Choroid plexus epithelial cell (primary cell): ENCODE data around the gene CA12.
A peak's percentile ranks its signal among the peaks of the same experiment; 100 is the strongest.

ENCODE experiments used
- DNase-seq: peaks from one replicate; pipeline ENCODE4 v3.0.0-alpha.2; 2010; ENCODE audit warnings: low read depth
- H3K4me3 ChIP-seq: 2 replicates; pipeline ENCODE4 v1.5.1; 2011; ENCODE audit warnings: low read depth, mild to moderate bottlenecking, control low read depth, low read length, moderate library complexity
- TF ChIP-seq, protein P1 (sequence below): conservative IDR thresholded peaks from 2 replicates; pipeline ENCODE4 v1.5.1; 2011; ENCODE audit warnings: low read depth, mild to moderate bottlenecking, control low read depth, inconsistent platforms, low read length, moderate library complexity

The CA12 gene

GRCh38 chr15:63381301-63382204 lies at the start of gene CA12:
Gene CA12, minus strand, starts transcription at chr15:63381846. Its CDS starts 126 bp downstream, at chr15:63381720.
- H3K4me3 ChIP-seq: peak within 1 kb of the TSS; percentile 68
- TF ChIP-seq, protein P1, sequence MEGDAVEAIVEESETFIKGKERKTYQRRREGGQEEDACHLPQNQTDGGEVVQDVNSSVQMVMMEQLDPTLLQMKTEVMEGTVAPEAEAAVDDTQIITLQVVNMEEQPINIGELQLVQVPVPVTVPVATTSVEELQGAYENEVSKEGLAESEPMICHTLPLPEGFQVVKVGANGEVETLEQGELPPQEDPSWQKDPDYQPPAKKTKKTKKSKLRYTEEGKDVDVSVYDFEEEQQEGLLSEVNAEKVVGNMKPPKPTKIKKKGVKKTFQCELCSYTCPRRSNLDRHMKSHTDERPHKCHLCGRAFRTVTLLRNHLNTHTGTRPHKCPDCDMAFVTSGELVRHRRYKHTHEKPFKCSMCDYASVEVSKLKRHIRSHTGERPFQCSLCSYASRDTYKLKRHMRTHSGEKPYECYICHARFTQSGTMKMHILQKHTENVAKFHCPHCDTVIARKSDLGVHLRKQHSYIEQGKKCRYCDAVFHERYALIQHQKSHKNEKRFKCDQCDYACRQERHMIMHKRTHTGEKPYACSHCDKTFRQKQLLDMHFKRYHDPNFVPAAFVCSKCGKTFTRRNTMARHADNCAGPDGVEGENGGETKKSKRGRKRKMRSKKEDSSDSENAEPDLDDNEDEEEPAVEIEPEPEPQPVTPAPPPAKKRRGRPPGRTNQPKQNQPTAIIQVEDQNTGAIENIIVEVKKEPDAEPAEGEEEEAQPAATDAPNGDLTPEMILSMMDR: no peak
- DNase-seq: peak; percentile 53

DNA sequence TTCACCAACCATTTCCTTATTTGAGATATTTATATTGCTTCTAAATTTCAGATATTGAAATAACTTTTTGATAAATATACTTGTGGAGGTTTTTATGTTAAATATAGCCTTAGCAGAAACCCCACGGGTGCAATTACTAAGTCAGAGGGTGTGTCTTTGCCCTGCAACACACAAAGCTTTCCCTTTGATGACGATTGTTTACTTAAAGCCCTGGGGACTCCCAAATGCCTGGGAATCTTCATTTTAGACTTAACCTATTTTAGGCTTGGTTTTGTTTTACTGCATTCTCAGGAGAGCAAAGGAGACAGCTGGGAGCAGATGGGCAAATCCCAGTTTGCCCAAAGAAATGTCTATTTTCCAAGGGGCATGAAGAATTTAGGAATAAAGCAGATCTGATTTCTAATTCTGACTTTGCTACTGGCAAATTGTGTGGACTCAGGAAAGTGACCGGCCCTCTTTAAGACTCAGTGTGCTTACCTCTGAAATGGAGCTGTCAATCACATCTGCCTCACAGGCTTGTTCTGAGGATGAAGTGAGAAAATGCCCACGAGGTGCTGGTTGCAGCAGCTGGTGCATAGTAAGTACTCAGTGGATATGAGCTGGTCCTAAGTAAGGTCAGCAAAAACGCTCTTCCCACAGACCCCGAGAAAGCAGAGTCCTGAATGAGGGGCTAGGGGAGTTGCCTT lies 49.3 kb upstream of the CA12 start:
- TF ChIP-seq, protein P1: no peak

DNA sequence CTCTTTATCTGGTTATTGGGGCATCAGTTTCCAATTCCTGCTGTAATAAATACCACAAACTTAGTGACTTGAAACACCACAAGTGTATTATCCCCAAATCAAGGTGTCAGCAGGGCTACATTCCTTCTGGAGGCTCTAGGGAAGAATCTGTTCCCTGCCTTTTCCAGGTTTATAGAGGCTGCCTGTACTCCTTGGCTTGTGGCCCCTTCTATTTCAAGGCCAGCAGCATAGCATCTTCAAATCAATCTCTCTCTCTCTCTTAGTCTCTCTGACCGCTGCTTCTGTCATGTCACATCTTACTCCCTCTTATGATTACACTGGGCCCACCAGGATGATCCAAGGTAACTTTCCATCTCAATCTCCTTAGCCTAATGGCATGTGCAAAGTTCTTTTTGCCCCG lies 44.9 kb upstream of the CA12 start:
- H3K4me3 ChIP-seq: no peak overlapping the region
- TF ChIP-seq, protein P1: no peak
- no peak for DNase-seq

More for the DNA sequence above, 49.3 kb upstream of the CA12 start:
- DNase-seq: no peak
- no peak overlapping the region for H3K4me3 ChIP-seq

DNA sequence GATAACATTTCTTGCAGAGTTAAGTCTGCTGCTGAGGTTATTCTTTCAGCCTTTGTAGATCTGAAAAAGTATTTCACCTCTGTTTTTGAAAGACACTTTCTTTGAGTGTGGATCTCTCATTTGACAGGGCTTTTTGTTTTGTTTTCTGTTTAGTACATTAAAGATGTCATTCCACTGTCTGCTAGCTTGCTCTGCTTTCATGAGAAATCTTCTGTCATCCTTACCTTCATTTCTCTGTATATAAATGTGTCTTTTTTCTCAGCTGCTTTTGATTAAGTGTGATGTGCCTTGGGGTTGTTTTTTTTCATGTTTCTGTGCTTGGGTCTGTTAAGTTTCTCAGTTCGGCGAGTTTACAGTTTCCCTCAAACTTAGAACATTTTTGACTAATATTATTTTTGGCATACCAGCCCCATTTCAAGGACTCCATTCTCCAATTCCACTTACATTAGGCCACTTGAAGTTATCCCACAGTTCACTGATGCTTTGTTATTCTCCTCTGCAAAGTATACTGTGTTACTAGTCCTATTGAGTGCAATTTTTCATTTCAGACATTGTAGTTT lies 43.9 kb upstream of the CA12 start:
- TF ChIP-seq, protein P1: no peak
- H3K4me3 ChIP-seq: no peak overlapping the region
- no peak for DNase-seq

- no peak for DNase-seq
- TF ChIP-seq, protein P1: no peak
- H3K4me3 ChIP-seq: no peak overlapping the region
Measured at GRCh38 chr15:63422891-63423590, 41.4 kb upstream of the CA12 start.

DNA sequence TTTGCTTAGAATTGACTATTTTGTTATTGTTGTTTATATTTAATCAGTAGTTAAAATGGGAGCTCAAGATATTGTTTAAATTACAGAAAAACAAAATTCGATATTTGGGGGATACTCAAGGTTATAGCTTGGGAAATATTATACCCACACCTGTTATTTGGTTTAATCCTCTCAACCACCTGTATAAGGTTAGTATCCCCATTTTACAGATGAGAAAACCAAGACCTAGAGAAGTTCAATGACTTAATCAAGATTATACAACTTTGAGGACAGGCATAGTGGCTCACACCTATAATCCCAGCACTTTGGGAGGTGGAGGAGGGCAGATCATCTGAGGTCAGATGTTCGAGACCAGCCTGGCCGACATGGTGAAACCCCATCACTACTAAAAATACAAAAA lies 39.8 kb upstream of the CA12 start:
- TF ChIP-seq, protein P1: no peak
- DNase-seq: no peak

More for the DNA sequence above, 39.8 kb upstream of the CA12 start:
- H3K4me3 ChIP-seq: no peak overlapping the region
